Measurements from ENCODE around the gene MRPL55.

DNA sequence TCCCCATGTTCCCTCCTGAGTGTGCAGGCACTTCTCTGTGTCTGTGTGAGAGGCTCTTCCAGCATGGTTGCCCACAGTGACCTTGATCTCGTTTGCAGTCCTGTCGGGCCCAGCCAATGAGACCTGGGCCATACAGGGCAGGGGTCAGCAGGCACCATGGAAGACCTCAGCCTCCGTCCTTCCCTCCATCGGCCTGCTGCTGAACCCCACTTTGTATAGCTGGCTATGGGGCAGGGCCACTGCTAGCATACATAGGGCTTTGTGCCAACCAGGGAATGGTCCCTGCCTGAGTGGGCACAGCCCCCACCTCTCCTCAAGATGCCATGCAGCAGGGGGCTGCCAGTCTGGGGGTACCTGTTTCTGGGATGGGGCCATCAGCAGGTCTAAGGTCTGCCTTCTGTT lies 9.8 kb downstream of the MRPL55 start:
- TF ChIP-seq, protein P1, sequence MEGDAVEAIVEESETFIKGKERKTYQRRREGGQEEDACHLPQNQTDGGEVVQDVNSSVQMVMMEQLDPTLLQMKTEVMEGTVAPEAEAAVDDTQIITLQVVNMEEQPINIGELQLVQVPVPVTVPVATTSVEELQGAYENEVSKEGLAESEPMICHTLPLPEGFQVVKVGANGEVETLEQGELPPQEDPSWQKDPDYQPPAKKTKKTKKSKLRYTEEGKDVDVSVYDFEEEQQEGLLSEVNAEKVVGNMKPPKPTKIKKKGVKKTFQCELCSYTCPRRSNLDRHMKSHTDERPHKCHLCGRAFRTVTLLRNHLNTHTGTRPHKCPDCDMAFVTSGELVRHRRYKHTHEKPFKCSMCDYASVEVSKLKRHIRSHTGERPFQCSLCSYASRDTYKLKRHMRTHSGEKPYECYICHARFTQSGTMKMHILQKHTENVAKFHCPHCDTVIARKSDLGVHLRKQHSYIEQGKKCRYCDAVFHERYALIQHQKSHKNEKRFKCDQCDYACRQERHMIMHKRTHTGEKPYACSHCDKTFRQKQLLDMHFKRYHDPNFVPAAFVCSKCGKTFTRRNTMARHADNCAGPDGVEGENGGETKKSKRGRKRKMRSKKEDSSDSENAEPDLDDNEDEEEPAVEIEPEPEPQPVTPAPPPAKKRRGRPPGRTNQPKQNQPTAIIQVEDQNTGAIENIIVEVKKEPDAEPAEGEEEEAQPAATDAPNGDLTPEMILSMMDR (IDR thresholded peaks at IDR 0.05) = no peak
- TF ChIP-seq POLR2A (IDR thresholded peaks at IDR 0.05) = no peak

Measured in thyroid gland (tissue), 4 donors.